ENCODE results near the gene PTPRN2.

- TF ChIP-seq CTCF (conservative IDR thresholded peaks at IDR 0.05; ENCODE audit: low read depth, low read length) (no peak), EZH2 (IDR thresholded peaks at IDR 0.05; ENCODE audit: borderline replicate concordance, low read depth, low read length, poor library complexity, severe bottlenecking) (no peak)
Measured at GRCh38 chr7:157987906-157988305, 599.7 kb downstream of the PTPRN2 start.

All from A673 (cell line).